ENCODE measurements around the gene HBS1L.

- TF ChIP-seq E2F1 (CRISPR knock-in tag; IDR thresholded peaks at IDR 0.05), result no peak
- TF ChIP-seq CTCF (IDR thresholded peaks at IDR 0.05), result no peak
- TF ChIP-seq SMAD4 (CRISPR knock-in tag; IDR thresholded peaks at IDR 0.05), result no peak
- TF ChIP-seq RELA (CRISPR knock-in tag; IDR thresholded peaks at IDR 0.05; ENCODE audit: borderline replicate concordance), result no peak
- TF ChIP-seq ATF3 (CRISPR knock-in tag; conservative IDR thresholded peaks at IDR 0.05), result no peak
- no peak for TF ChIP-seq MLX (CRISPR knock-in tag; IDR thresholded peaks at IDR 0.05)
- no peak for TF ChIP-seq MAX (CRISPR knock-in tag; IDR thresholded peaks at IDR 0.05)
- TF ChIP-seq FOXK1 (CRISPR knock-in tag; IDR thresholded peaks at IDR 0.05), result no peak
- TF ChIP-seq AFF4 (CRISPR knock-in tag; IDR thresholded peaks at IDR 0.05; ENCODE audit: borderline replicate concordance), result no peak
- TF ChIP-seq ZBTB21 (CRISPR knock-in tag; IDR thresholded peaks at IDR 0.05; ENCODE audit: borderline replicate concordance), result no peak
Measured at GRCh38 chr6:135036731-135037420, 17.7 kb downstream of the HBS1L start.

Data from WTC11 (cell line).